Sigmoid colon (tissue), 4 donors: ENCODE results near the gene PRKD1.

Experiments
- EP300 ChIP-seq, 4 donors: sonication (generic); formaldehyde crosslinking; IDR thresholded peaks; one replicate each; pipeline ENCODE4 v1.6.1; 2017; ENCODE audit warnings: antibody characterized with exemption in 4 of 4
- POLR2A ChIP-seq, 2 donors: fragments of 450-650 bp; IDR thresholded peaks; one replicate each; pipeline ENCODE4 v1.6.1; 2016; ENCODE audit warnings: antibody characterized with exemption in 2 of 2, mild to moderate bottlenecking in 2 of 2, moderate library complexity in 2 of 2
- POLR2AphosphoS5 ChIP-seq, 4 donors: sonication (generic); formaldehyde crosslinking; IDR thresholded peaks; one replicate each; pipeline ENCODE4 v1.6.1; 2017; ENCODE audit warnings: antibody characterized with exemption in 4 of 4
- TF ChIP-seq, protein P1 (sequence below), 4 experiments: fragments of 450-650 bp in 3 of 4; fragments of 200-600 bp in 1 of 4; IDR thresholded peaks; one replicate each; pipeline ENCODE4 v1.5.1; 2016 to 2019; ENCODE audit warnings: antibody characterized with exemption in 4 of 4, mild to moderate bottlenecking in 3 of 4, moderate library complexity in 2 of 4

DNA sequence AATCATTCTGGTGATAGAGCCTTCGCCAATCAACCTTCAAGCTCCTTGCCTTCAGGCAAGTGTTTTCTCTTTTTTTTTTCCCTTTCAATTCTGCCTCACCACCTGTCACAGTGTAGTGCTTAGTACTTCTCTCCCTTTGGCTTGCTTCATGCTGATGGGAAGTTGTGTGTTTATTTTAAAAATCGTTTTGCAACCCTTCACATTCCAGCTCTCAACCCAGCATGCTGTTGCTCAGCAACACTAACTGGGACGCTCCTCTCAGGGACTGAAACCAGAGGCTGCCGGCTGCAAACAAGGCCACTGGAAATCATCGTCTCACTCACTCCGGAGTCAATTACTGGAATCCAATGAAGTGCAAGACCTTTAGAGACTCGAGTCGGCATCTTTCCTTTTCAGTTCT is 342.7 kb downstream of the PRKD1 start:
- TF ChIP-seq EP300 (IDR thresholded peaks at IDR 0.05) = no peak
- TF ChIP-seq, protein P1, sequence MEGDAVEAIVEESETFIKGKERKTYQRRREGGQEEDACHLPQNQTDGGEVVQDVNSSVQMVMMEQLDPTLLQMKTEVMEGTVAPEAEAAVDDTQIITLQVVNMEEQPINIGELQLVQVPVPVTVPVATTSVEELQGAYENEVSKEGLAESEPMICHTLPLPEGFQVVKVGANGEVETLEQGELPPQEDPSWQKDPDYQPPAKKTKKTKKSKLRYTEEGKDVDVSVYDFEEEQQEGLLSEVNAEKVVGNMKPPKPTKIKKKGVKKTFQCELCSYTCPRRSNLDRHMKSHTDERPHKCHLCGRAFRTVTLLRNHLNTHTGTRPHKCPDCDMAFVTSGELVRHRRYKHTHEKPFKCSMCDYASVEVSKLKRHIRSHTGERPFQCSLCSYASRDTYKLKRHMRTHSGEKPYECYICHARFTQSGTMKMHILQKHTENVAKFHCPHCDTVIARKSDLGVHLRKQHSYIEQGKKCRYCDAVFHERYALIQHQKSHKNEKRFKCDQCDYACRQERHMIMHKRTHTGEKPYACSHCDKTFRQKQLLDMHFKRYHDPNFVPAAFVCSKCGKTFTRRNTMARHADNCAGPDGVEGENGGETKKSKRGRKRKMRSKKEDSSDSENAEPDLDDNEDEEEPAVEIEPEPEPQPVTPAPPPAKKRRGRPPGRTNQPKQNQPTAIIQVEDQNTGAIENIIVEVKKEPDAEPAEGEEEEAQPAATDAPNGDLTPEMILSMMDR (IDR thresholded peaks at IDR 0.05) = no peak
- no peak for TF ChIP-seq POLR2A (IDR thresholded peaks at IDR 0.05)
- TF ChIP-seq POLR2AphosphoS5 (IDR thresholded peaks at IDR 0.05) = peak in 2 of 4 donors; percentile 33 to 49
